Measurements from ENCODE around the gene MAD1L1.

Gene MAD1L1

DNA sequence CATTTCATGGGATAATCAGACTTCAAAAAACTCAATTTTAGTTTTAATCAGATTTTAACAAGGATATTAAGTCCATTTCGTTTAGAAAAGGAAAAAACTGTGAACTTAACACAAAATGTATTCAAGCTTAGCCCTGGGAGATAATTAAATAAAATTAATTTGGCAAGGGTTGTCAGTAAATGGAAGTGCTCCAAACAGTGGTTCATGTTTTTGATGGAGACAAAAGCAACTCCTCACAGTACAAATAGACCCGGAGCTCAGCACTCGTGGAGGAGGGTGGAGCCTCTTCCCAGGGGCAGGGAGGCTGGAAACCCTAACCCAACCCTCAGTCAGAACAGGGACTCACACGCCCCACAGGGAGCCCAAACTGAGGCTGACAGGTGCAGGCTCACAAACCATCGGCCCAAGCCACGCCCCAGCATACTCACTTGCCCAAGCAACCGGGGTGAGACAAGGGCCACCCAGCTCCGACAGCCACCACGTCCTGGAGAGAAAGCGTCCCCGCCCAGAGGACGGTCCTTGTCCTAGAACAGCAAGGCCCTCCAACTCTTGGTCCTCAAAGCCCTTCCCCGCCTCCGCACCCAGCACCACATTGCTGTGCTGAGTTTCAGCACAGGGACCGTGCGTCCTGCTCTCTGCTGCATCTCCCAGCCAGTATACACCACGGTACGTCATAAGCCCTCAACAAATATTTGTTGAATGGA lies 39.8 kb downstream of the MAD1L1 start:
- H3K4me3 Mint-ChIP-seq: no peak overlapping the region
- H3K27ac Mint-ChIP-seq: no peak overlapping the region
- peaks cover 75% of the 10 kb centered on the region for H3K36me3 Mint-ChIP-seq (ENCODE audit: low read depth)
- no peaks in the 10 kb centered on the region for H3K4me1 Mint-ChIP-seq
- DNase-seq: no peak
- no peaks in the 10 kb centered on the region for H3K27me3 Mint-ChIP-seq (ENCODE audit: low read depth, poor library complexity)
- TF ChIP-seq CTCF (IDR thresholded peaks at IDR 0.05): no peak
- H3K9me3 Mint-ChIP-seq: peaks cover 21% of the 10 kb centered on the region

DNA sequence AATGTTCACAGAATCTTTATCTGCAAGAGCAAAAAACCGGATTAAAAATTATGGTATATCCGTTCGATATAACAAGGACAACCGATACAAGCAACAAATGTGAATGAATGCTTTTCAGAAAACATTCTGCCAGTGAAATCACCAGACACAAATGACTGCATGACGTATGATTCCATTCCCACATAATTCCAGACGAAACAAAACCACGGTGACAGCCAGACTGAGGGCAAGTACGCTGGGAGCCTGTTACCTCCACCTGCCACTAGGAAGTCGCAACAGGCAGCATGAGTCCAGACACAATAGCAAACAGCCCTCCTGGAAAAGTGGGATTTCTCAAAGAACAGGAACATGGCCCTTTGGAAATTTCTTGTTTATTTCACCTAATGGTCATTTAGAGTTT lies 41.7 kb downstream of the MAD1L1 start:
- Mint-ChIP-seq H3K27ac (no peak overlapping the region), H3K4me3 (no peak overlapping the region), H3K9me3 (peaks cover 25% of the 10 kb centered on the region), H3K4me1 (no peaks in the 10 kb centered on the region), H3K36me3 (ENCODE audit: low read depth) (peaks cover 71% of the 10 kb centered on the region), H3K27me3 (ENCODE audit: low read depth, poor library complexity) (no peaks in the 10 kb centered on the region)
- no peak for TF ChIP-seq CTCF (IDR thresholded peaks at IDR 0.05)
- no peak for DNase-seq

GRCh38 chr7:2190531-2190930 lies 42.2 kb downstream of the MAD1L1 start:
- Mint-ChIP-seq H3K36me3 (ENCODE audit: low read depth) (peaks cover 71% of the 10 kb centered on the region), H3K27me3 (ENCODE audit: low read depth, poor library complexity) (no peaks in the 10 kb centered on the region), H3K9me3 (peaks cover 22% of the 10 kb centered on the region), H3K27ac (no peak overlapping the region), H3K4me1 (no peaks in the 10 kb centered on the region), H3K4me3 (no peak overlapping the region)
- no peak for DNase-seq
- TF ChIP-seq CTCF (IDR thresholded peaks at IDR 0.05): no peak

DNA sequence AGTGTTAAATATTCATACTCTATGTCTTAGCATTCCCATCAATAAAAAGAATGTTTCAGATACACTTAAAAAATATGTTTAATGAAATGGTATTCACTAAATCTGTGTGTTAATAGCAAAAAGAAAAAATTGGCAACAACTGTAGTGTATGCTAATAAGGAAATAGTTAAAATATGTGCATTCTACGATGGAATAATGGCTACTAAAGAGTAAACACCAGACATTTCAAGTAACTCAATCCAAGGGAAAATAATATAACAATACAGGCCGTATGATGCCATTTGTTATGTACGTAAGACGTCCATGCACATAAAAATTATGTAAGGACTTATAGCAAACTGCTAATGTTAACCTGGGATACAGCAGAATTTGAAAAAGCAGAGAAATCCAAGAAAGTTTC lies 46.6 kb downstream of the MAD1L1 start:
- Mint-ChIP-seq H3K4me1 (no peaks in the 10 kb centered on the region), H3K9me3 (peaks cover 21% of the 10 kb centered on the region), H3K4me3 (no peak overlapping the region), H3K27ac (no peak overlapping the region), H3K36me3 (ENCODE audit: low read depth) (peaks cover 79% of the 10 kb centered on the region), H3K27me3 (ENCODE audit: low read depth, poor library complexity) (peaks cover 3% of the 10 kb centered on the region)
- no peak for TF ChIP-seq CTCF (IDR thresholded peaks at IDR 0.05)
- DNase-seq: no peak

DNA sequence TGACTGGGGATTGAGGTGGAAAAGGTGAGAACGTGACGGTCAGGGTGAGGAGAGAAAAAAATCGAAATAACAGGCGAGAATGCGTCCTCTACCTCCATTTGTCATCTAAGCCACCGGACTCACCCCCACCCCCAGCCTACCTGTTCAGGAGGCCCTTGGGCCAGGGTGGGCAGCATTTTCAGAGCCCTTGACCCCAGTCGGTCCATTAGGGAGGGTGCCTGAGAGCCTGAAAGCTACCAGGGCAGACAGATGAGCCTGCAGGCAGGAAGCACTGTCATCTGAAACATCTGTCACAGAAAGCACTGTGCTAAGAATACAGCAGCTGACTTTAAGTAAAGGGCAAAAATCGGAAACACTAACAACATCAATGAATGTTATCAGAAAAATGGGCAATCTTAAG lies 47.0 kb downstream of the MAD1L1 start:
- Mint-ChIP-seq H3K36me3 (ENCODE audit: low read depth) (peaks cover 78% of the 10 kb centered on the region), H3K4me1 (no peaks in the 10 kb centered on the region), H3K27ac (no peak overlapping the region), H3K4me3 (no peak overlapping the region), H3K27me3 (ENCODE audit: low read depth, poor library complexity) (peaks cover 3% of the 10 kb centered on the region), H3K9me3 (peaks cover 21% of the 10 kb centered on the region)
- no peak for TF ChIP-seq CTCF (IDR thresholded peaks at IDR 0.05)
- DNase-seq: no peak

DNA sequence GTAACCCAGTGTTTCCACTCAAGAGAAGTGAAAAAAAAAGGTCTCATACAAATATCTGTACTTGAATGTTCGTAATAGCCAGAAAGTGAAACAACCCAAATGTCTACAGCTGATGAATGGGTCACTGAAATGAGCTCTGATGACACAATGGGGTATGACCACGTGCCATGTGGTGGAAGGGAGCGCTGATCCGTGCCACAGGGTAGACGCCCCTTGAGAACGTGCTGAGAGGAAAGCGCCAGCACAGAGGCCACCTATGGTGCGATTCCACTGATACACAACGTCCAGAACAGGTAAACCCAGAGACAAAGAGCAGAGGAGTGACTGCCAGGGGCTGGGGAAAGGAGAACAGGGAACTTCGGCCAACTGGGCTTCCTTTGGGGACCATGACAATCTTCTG lies 50.3 kb downstream of the MAD1L1 start:
- H3K4me1 Mint-ChIP-seq: no peaks in the 10 kb centered on the region
- no peak for TF ChIP-seq CTCF (IDR thresholded peaks at IDR 0.05)
- no peak overlapping the region for H3K4me3 Mint-ChIP-seq
- DNase-seq: no peak
- peaks cover 66% of the 10 kb centered on the region for H3K36me3 Mint-ChIP-seq (ENCODE audit: low read depth)
- H3K27ac Mint-ChIP-seq: peak overlapping the region; percentile 22
- peaks cover 3% of the 10 kb centered on the region for H3K27me3 Mint-ChIP-seq (ENCODE audit: low read depth, poor library complexity)
- no peaks in the 10 kb centered on the region for H3K9me3 Mint-ChIP-seq

Data from nephron progenitor cell (in vitro differentiated cells).